Trophoblast cell (in vitro differentiated cells and primary cell): ENCODE results near the gene TMSB15A.
"Not testable (repeated sequence)": the region's sequence is repeated elsewhere in the genome, so short reads cannot be mapped to it uniquely, and the experiment has no call there.

Experiments
- DNase-seq, 2 donors: peaks; one replicate each; pipeline ENCODE4 v3.0.0-alpha.2; 2016
- H2AFZ ChIP-seq: 2 replicates; pipeline ENCODE4 v1.6.1; 2013; ENCODE audit warnings: low read length, moderate library complexity, mild to moderate bottlenecking; ENCODE audit not compliant: insufficient read depth, poor library complexity
- H2AK5ac ChIP-seq: 2 replicates; pipeline ENCODE4 v1.6.1; 2013; ENCODE audit warnings: mild to moderate bottlenecking, low read length
- H2BK120ac ChIP-seq: 2 replicates; pipeline ENCODE4 v1.6.1; 2013; ENCODE audit warnings: low read length, mild to moderate bottlenecking, moderate library complexity; ENCODE audit not compliant: insufficient read depth, poor library complexity
- H2BK12ac ChIP-seq: 2 replicates; pipeline ENCODE4 v1.6.1; 2013; ENCODE audit warnings: mild to moderate bottlenecking, low read length, moderate library complexity
- H2BK5ac ChIP-seq: 2 replicates; pipeline ENCODE4 v1.6.1; 2013; ENCODE audit warnings: low read length, low read depth, moderate library complexity, mild to moderate bottlenecking; ENCODE audit not compliant: poor library complexity
- H3K14ac ChIP-seq: 2 replicates; pipeline ENCODE4 v1.6.1; 2013; ENCODE audit warnings: mild to moderate bottlenecking, low read length
- H3K18ac ChIP-seq: 2 replicates; pipeline ENCODE4 v1.6.1; 2013; ENCODE audit warnings: mild to moderate bottlenecking, low read length
- H3K23ac ChIP-seq: 2 replicates; pipeline ENCODE4 v1.6.1; 2013; ENCODE audit warnings: low read length
- H3K27ac ChIP-seq: 2 replicates; pipeline ENCODE4 v1.5.1; 2013; ENCODE audit warnings: low read depth, mild to moderate bottlenecking, inconsistent platforms, low read length, moderate library complexity
- H3K27me3 ChIP-seq: 2 replicates; pipeline ENCODE4 v1.6.1; 2013; ENCODE audit warnings: inconsistent platforms, mild to moderate bottlenecking, low read length, moderate library complexity; ENCODE audit not compliant: insufficient read depth
- H3K36me3 ChIP-seq, 2 experiments: 1 replicate in 1 of 2; 2 replicates in 1 of 2; pipeline ENCODE4 v1.6.1; 2013; ENCODE audit warnings: low read length in 2 of 2, mild to moderate bottlenecking in 2 of 2, moderate library complexity in 1 of 2; ENCODE audit not compliant: insufficient read depth in 2 of 2, control insufficient read depth in 1 of 2
- H3K4ac ChIP-seq: 2 replicates; pipeline ENCODE4 v1.6.1; 2013; ENCODE audit warnings: low read depth, mild to moderate bottlenecking, low read length, moderate library complexity
- H3K4me1 ChIP-seq, 2 experiments: 1 replicate in 1 of 2; 2 replicates in 1 of 2; pipeline ENCODE4 v1.6.1; 2013; ENCODE audit warnings: low read length in 2 of 2, mild to moderate bottlenecking in 2 of 2, moderate library complexity in 1 of 2; ENCODE audit not compliant: insufficient read depth in 2 of 2, control insufficient read depth in 1 of 2
- H3K4me2 ChIP-seq: 2 replicates; pipeline ENCODE4 v1.6.1; 2013; ENCODE audit warnings: inconsistent platforms, mild to moderate bottlenecking, low read length, moderate library complexity
- H3K4me3 ChIP-seq: 2 replicates; pipeline ENCODE4 v1.5.1; 2013; ENCODE audit warnings: mild to moderate bottlenecking, low read depth, low read length, inconsistent platforms
- H3K79me1 ChIP-seq: one replicate; pipeline ENCODE4 v1.6.1; 2013; ENCODE audit warnings: low read length
- H3K79me2 ChIP-seq: 2 replicates; pipeline ENCODE4 v1.6.1; 2013; ENCODE audit warnings: low read length, mild to moderate bottlenecking; ENCODE audit not compliant: control insufficient read depth, insufficient read depth, poor library complexity
- H3K9ac ChIP-seq: 2 replicates; pipeline ENCODE4 v1.6.1; 2013; ENCODE audit warnings: mild to moderate bottlenecking, low read length
- H3K9me3 ChIP-seq: 2 replicates; pipeline ENCODE4 v1.6.1; 2013; ENCODE audit warnings: low read depth, mild to moderate bottlenecking, control low read depth, inconsistent platforms, low read length; ENCODE audit not compliant: insufficient read depth
- H4K12ac ChIP-seq: 2 replicates; pipeline ENCODE4 v1.6.1; 2013; ENCODE audit warnings: low read depth, mild to moderate bottlenecking, low read length, moderate library complexity
- H4K8ac ChIP-seq: 2 replicates; pipeline ENCODE4 v1.6.1; 2013; ENCODE audit warnings: low read depth, mild to moderate bottlenecking, low read length, moderate library complexity
- H4K91ac ChIP-seq: one replicate; pipeline ENCODE4 v1.6.1; 2013; ENCODE audit warnings: low read depth, mild to moderate bottlenecking, low read length, moderate library complexity
- WGBS: extraction: QIAGEN DNeasy Blood & Tissue Kit; methylation state at CpG from one replicate; pipeline ENCODE4 v1.1.7; 2013; ENCODE audit warnings: missing lambda C conversion rate; ENCODE audit not compliant: insufficient read length, insufficient coverage; ENCODE audit errors: extremely low coverage; 5-methylcytosine and 5-hydroxymethylcytosine counted together

TMSB15A gene

DNA sequence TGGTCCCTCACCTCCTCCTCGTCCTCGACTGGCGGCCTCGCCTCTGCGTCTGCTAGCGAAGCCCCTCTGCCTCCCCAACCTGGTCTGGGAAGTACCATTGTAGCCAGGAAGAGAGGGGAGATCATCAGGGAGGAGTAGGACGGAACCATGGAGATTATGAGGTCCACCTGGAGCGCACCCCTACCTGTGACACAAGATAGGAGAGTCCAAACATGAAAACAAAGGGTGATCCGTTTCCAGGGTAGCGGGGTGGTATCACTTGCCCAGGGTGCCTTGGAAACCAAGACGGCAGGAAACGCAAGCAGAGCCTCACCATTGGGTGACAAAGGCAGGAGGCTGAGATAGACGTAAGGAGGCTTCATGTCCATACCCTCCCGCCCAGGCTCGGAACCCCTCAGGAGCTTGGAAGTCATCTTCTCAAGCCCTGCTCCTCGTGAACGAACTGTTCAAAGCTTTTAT, 44.7 kb downstream of the TMSB15A start, which contains the start of gene TCP11X2:
Gene TCP11X2, minus strand, starts transcription at position 51 of the 459 bp plus-strand sequence.
- not testable (repeated sequence) for H3K9ac ChIP-seq, H3K4me2 ChIP-seq, H3K14ac ChIP-seq, H3K79me1 ChIP-seq, H3K9me3 ChIP-seq, DNase-seq, H3K27me3 ChIP-seq, H2BK5ac ChIP-seq, H3K23ac ChIP-seq, H3K79me2 ChIP-seq, H3K4ac ChIP-seq, H3K36me3 ChIP-seq, H2AFZ ChIP-seq, H4K8ac ChIP-seq, H4K91ac ChIP-seq, H2BK120ac ChIP-seq, H3K27ac ChIP-seq, H3K18ac ChIP-seq, H4K12ac ChIP-seq, H2AK5ac ChIP-seq, H3K4me1 ChIP-seq, H3K4me3 ChIP-seq, H2BK12ac ChIP-seq
- WGBS: no CpG with 5 or more reads among the region's 17 CpGs

DNA sequence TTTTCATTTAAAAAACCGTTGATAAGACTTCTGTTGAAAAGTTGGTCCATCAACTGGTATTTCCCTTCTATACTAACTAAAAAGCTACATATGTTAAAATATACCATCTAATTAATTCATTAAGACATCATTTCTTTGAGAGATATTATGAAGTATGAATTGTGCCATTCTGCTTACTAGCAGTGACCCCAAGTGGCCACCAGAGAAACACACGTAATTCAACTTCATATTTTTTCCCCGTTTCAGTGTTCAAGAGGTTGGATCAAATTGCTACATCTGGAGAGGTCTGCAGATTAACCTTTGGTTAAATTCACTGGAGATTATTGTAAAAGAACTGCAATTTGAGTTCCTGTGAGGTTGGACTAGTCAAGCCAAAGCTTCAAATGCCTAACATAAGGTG, 46.3 kb downstream of the TMSB15A start:
- not testable (repeated sequence) for H3K23ac ChIP-seq, H3K79me2 ChIP-seq, H3K14ac ChIP-seq, H3K9ac ChIP-seq, H2BK12ac ChIP-seq, H4K12ac ChIP-seq, H2BK120ac ChIP-seq, H3K79me1 ChIP-seq, H3K27ac ChIP-seq, H4K8ac ChIP-seq, H3K18ac ChIP-seq, H3K4me2 ChIP-seq, H3K4me3 ChIP-seq, DNase-seq, H3K9me3 ChIP-seq, H3K36me3 ChIP-seq, H3K27me3 ChIP-seq, H2AK5ac ChIP-seq, H3K4me1 ChIP-seq, H2BK5ac ChIP-seq, H3K4ac ChIP-seq, H2AFZ ChIP-seq, H4K91ac ChIP-seq
- no CpG with 5 or more reads among the region's 3 CpGs for WGBS
